Activated T-cell treated with anti-CD3 and anti-CD28 coated beads for 48 hours (primary cell): ENCODE measurements around the gene ZNF804A.
"Not testable (repeated sequence)": the region's sequence is repeated elsewhere in the genome, so short reads cannot be mapped to it uniquely, and the experiment has no call there.

Experiments used
- DNase-seq: peaks from one replicate; pipeline ENCODE4 v3.0.0-alpha.2; 2020; ENCODE audit warnings: low read depth

Gene ZNF804A

DNA sequence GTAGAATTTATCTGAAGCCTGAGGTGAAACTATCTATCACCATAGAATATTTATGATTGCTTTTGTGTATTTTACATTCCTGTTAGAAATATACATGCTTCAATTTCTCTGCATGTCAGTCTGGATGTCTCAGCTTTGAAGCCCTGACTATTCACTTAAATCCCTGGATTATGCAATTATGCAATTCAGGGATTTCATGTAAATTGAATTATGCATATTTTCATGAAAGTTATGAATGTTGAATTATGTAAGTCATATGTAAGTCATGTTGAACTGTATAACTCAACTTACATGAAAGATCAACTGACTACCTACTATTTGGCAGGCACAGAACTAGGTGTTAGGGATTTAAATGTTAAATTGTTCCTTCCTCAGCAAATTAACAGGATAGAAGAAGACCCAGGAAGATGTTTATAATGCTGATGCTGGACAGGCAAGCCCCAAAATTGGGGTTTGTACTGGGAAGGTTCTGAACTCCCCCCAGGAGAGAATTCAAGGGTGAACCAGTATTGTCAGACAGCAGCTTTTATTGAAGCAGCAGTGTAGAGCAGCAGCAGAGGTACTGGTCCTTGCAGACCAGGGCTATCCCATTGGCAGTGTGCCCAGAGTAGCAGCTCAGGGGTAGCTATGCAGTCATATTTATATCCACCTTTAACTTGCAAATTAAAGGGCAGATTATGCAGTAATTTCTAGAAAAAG lies 236.5 kb downstream of the ZNF804A start:
- no peak for DNase-seq

GRCh38 chr2:184835398-184835715 lies 237.0 kb downstream of the ZNF804A start:
- no peak for DNase-seq

DNA sequence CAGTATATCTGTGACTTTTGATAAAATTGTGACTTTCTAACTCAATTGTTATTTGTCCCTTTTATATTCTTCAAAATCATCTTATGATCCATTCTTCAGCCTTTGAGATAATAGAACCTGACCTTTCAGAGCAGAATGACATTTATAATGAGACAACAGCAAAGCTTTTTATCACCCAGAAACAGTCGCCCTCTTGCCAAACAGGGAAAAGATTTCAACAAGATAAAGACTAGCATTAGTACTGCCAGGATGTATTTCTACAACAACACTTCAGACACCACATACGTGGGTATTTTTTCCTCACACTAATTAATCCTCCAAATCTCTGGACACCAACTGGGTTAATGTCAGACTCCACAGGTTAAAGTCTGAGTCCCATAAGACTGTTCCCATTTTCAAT lies 249.0 kb downstream of the ZNF804A start:
- no peak for DNase-seq

DNA sequence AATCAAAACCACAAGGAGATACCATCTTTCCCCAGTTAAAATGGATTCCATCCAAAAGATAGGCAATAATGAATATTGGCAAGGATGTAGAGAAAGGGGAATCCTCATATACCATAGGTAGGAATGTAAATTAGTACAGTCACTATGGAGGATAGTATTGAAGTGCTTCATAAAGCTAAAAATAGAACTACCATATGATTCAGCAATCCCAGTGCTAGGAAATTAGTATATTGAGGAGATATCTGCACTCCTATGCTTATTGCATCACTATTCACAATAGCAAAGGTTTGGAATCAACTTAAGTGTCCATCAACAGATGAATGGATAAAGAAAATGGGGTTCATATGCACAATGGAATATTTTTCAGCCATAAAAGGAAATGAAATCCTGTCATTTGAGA lies 251.2 kb downstream of the ZNF804A start:
- no peak for DNase-seq

DNA sequence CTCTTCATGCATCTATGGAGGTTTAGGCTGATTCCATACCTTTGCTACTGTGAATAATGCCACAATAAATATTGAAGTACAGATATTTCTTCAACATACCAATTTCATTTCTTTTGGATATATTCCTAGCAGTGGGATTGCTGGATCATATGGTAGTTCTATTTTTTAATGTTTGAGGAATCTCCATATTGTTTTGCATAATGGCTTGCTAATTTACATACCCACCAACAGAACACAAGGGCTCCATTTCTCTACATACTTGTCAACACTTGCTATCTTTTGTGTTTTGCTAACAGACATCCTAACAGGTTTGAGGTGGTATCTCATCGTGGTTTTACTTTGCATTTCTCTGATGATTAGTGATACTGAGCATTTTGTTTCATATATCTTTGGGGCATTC lies 253.2 kb downstream of the ZNF804A start:
- DNase-seq = no peak

DNA sequence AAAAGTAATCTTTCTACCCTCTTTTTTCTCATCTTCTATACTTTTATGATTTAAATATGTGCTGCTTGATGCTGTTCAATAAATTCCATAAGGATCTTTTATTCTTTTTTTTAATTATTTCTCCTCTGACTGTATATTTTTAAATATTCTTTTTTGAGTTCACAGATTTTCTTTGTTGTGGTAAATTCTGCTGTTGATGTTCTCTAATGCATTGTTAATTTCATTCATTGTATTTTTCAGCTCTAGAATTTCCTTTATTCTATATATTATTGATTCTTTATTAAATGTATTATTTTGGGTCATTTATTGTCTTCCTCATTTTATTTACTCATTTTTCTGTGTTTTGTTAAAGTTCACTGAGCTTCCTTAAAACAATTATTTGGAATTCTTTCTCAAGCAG lies 260.9 kb downstream of the ZNF804A start:
- no peak for DNase-seq

- DNase-seq = no peak
Measured at GRCh38 chr2:184860744-184861143, 262.4 kb downstream of the ZNF804A start.

GRCh38 chr2:184875212-184875611 lies 276.9 kb downstream of the ZNF804A start:
- no peak for DNase-seq

DNA sequence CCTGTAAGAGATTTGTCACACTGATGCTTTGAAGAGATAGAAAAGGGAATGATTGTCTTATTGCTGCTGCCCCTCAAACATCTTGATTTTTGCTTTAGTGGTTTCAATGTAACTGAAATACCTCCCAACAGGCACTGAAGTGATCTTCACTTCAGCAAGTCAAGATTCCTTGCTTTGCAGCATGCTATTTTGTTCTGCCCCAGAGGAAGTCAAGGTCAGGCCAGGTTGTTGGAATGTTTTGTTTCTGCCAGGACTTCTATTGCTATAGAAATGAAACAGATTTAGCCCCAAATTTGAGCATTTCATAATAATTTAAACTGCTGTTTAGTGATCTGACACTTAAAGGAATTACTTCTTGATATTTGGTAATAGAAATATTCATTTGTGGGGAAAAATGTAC lies 277.6 kb downstream of the ZNF804A start:
- no peak for DNase-seq

GRCh38 chr2:184877909-184878308 lies 279.6 kb downstream of the ZNF804A start:
- DNase-seq = no peak

DNA sequence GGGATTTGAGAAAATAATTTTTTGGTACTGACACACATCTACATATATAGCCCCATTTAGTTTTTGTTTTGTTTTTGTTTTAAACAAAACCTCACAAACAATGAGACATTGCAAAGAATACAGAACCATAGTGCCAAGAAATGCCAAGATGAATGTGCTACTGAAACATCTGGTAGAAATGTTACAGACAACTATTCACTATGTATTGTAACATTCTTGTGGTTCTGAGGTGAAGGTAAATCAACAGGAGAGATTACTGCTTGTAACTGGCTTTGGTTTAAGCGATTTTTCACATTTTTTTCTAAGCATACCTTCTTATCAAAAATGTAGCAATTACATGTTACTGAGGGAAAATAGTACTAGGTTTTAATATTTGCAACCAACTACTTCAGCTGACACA lies 281.3 kb downstream of the ZNF804A start:
- DNase-seq = no peak

GRCh38 chr2:184886585-184886984 lies 288.3 kb downstream of the ZNF804A start:
- not testable (repeated sequence) for DNase-seq

- DNase-seq = no peak
Measured at GRCh38 chr2:184890311-184890710, 292.0 kb downstream of the ZNF804A start.

DNA sequence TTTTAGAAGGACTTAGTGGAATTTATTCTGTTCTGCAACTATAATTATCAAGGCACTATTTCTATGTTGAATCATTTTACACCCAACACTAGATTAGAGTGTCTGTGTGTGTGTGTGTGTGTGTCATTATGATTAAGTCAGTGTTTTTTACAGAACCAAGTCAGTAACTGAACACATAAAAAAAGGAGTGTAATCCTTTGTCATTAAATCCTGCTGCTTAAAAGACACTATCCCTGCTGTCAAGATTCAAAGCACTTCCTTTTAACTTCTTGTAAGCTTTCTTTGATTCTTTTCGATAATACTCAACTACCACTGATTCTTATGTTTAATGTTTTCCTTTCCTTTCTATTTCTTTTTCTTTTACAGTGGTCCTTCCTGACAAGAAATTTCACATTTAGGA lies 306.7 kb downstream of the ZNF804A start:
- DNase-seq = no peak

DNA sequence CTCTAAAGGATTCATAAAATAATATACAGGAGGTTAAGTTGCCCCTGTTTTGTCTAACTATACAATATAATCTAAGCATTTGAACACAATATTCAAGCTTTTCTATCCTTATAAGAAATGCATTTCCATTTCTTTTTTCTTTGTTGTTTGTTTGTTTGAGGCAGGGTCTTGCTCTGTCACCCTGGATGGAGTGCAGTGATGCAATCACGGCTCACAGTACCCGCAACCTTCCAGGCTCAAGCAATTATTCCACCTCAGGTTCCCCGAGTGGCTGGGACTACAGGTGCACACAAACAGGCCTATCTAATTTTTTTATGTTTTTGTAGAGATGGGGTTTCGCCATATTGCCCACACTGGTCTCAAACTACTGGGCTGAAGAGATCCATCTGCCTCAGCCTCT lies 307.8 kb downstream of the ZNF804A start:
- no peak for DNase-seq

- DNase-seq = no peak
Measured at GRCh38 chr2:184906709-184907108, 308.4 kb downstream of the ZNF804A start.

- no peak for DNase-seq
Measured at GRCh38 chr2:184908966-184909365, 310.6 kb downstream of the ZNF804A start.

- DNase-seq = no peak
Measured at GRCh38 chr2:184920451-184920965, 322.2 kb downstream of the ZNF804A start.

GRCh38 chr2:184921676-184922075 lies 323.3 kb downstream of the ZNF804A start:
- DNase-seq = no peak

DNA sequence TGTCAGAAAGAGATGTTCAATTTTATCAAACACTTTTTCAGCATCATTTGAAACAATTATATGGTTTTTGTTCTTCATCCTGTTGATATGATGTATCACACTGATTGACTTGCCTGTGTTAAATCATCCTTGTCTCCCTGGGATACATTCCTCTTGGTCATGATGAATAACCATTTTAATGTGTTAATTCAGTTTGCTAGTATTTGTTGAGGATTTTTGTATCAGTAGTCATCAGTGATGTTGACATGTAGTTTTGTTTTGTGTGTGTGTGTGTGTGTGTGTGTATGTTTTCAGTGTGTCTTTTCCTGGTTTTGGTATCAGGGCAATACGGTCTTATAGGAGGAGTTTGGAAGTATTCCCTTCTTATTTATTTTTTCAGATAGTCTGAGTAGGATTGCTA lies 325.4 kb downstream of the ZNF804A start:
- no peak for DNase-seq

DNA sequence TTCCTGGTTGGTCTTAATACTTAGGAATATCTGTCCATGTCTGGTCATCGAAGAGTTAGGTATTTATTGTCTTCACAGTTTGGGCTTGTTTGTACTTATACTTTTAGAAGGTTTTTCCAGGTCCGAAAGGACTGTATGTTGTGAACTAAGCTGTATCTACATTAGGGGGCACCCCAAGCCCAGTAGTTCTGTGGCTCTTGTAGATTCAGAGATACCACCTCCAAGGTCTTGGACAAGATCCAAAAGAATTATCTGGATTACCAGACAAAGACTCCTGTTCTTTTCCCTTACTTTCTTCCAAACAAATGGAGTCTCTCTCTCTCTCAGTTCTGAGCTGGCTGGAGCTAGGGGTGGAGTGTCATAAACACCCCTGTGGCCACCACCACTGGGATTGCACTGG lies 328.7 kb downstream of the ZNF804A start:
- no peak for DNase-seq

DNA sequence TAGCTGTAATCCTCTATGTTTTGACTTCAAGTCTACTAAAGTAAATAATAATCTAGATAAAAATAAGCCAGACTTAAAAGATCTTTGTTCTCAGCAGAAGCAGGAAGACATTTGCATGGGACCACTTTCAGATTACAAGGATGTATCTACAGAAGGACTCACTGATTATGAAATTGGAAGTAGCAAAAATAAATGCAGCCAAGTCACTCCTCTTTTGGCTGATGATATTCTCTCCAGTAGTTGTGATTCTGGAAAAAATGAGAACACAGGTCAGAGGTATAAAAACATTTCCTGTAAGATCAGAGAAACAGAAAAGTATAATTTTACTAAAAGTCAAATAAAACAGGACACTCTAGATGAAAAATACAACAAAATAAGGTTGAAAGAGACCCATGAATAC lies 338.4 kb downstream of the ZNF804A start:
- no peak for DNase-seq

- no peak for DNase-seq
Measured at GRCh38 chr2:184938221-184938985, 340.1 kb downstream of the ZNF804A start.

- DNase-seq = no peak
Measured at GRCh38 chr2:184945326-184945725, 347.0 kb downstream of the ZNF804A start.
